ENCODE data around the gene ZC3H12D. TPM values are rescaled to one million over a fixed set of nuclear protein-coding genes. Genes with fewer than 3 reads are reported as not detected.

Gene ZC3H12D
- total and polyA plus RNA-seq, 2 donors (not counting 1 experiment from before 2014, with no cell fraction given), result 63.1 to 190 TPM

GRCh38 chr6:149493761-149494320 is 9.0 kb upstream of the ZC3H12D start:
- H3K27me3 Mint-ChIP-seq, result no peaks in the 10 kb centered on the region
- TF ChIP-seq EZH2 (IDR thresholded peaks at IDR 0.05; ENCODE audit: borderline replicate concordance, insufficient read depth, low read depth, low read length, poor library complexity, severe bottlenecking), result no peak
- TF ChIP-seq, protein P1, sequence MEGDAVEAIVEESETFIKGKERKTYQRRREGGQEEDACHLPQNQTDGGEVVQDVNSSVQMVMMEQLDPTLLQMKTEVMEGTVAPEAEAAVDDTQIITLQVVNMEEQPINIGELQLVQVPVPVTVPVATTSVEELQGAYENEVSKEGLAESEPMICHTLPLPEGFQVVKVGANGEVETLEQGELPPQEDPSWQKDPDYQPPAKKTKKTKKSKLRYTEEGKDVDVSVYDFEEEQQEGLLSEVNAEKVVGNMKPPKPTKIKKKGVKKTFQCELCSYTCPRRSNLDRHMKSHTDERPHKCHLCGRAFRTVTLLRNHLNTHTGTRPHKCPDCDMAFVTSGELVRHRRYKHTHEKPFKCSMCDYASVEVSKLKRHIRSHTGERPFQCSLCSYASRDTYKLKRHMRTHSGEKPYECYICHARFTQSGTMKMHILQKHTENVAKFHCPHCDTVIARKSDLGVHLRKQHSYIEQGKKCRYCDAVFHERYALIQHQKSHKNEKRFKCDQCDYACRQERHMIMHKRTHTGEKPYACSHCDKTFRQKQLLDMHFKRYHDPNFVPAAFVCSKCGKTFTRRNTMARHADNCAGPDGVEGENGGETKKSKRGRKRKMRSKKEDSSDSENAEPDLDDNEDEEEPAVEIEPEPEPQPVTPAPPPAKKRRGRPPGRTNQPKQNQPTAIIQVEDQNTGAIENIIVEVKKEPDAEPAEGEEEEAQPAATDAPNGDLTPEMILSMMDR (IDR thresholded peaks at IDR 0.05), result no peak
- peak overlapping the region in 1 of 5 experiments; percentile 37 for H3K4me3 ChIP-seq (ENCODE audit: control extremely low read depth in 1 of 5, extremely low read depth in 1 of 5, insufficient read depth in 1 of 5, low read depth in 2 of 5, low read length in 4 of 5)
- H3K4me1 ChIP-seq (ENCODE audit: control insufficient read depth in 2 of 2, insufficient read depth in 2 of 2, low read length in 2 of 2), result peaks cover 51 to 56% of the 10 kb centered on the region in 2 donors
- no peaks in the 10 kb centered on the region for H3K27me3 ChIP-seq (replicated peaks in 1 of 4; ENCODE audit: control extremely low read depth in 1 of 4, control insufficient read depth in 3 of 4, insufficient read depth in 4 of 4, low read length in 3 of 4)
- H3K4me2 ChIP-seq (replicated peaks; ENCODE audit: low read depth, low read length, poor library complexity, severe bottlenecking), result peak overlapping the region; percentile 45
- no peaks in the 10 kb centered on the region for H3K36me3 ChIP-seq (replicated peaks in 1 of 2; ENCODE audit: control extremely low read depth in 1 of 2, control insufficient read depth in 1 of 2, extremely low read depth in 1 of 2, insufficient read depth in 2 of 2, low read length in 1 of 2)
- no peaks in the 10 kb centered on the region for H3K9me3 ChIP-seq (ENCODE audit: control extremely low read depth in 1 of 3, control insufficient read depth in 2 of 3, insufficient read depth in 1 of 3, low read length in 2 of 3)
- H3K9me3 Mint-ChIP-seq (ENCODE audit: insufficient read depth), result no peaks in the 10 kb centered on the region
- no peak overlapping the region for H3K9ac ChIP-seq (ENCODE audit: low read length)
- H3K4me3 Mint-ChIP-seq, result peak overlapping the region; percentile 71
- H3K27ac Mint-ChIP-seq, result peak overlapping the region; percentile 79
- H2AFZ ChIP-seq (ENCODE audit: insufficient read depth, low read depth, low read length, poor library complexity, severe bottlenecking), result no peak overlapping the region
- H3K4me1 Mint-ChIP-seq, result peaks cover 78% of the 10 kb centered on the region
- intact Hi-C loops (cut with micrococcal nuclease), result no loop called here
- H3K27ac ChIP-seq (ENCODE audit: low read length in 2 of 2), result peak overlapping the region in 1 of 2 donors; percentile 79
- peaks cover 35% of the 10 kb centered on the region for H3K79me2 ChIP-seq (ENCODE audit: control insufficient read depth, insufficient read depth, low read length)
- no peaks in the 10 kb centered on the region for H4K20me1 ChIP-seq (ENCODE audit: control insufficient read depth, insufficient read depth, low read length, poor library complexity, severe bottlenecking)
- ATAC-seq (ENCODE audit: low read depth), result no peak
- CTCF ChIA-PET, result interaction anchor here (0.6 to 1.5 kb wide), 4 partner anchors 23 to 515 kb away, joined by 3 to 13 read pairs (median 3); no protein-coding TSS in a partner anchor
- no peak for DNase-seq
- 84% methylated on average over 7 of the region's 7 CpGs for WGBS (ENCODE audit: insufficient coverage)
- POLR2A ChIA-PET, result interaction anchor here (0.7 to 3.1 kb wide), 3 partner anchors 19 to 26 kb away, joined by 4 to 23 read pairs (median 20); no protein-coding TSS in a partner anchor

DNA sequence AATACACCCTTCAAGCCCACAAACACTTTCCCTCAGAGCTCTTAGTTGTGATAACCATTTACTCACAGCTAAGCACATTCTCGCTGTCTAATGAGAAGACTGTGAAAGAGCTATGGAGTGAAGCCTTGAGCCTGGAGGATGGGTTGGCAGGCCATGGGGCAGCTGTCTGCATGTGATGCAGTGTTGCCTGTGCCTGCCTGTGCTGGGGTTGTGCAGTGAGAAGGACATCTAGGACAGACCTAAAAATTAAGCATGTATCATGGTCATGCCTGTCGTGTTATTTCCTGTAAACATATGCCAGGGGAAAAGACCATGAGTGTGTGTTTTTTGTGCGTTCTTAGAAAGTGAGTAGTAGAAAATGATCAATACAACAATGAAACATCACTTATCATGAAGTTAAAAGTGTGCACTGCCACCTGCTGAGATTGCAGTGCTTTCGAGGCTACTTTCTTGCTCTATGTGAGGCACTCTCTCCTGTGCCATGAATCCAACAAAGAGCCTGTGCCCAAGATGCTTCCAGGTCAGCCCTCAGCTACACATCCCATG is 8.1 kb upstream of the ZC3H12D start:
- CTCF ChIA-PET, result interaction anchor here (0.6 to 1.5 kb wide), 4 partner anchors 24 to 52 kb away, joined by 3 to 13 read pairs (median 4); no protein-coding TSS in a partner anchor
- Histone ChIP-seq H3K27ac (ENCODE audit: low read length in 2 of 2) (peak overlapping the region in 1 of 2 donors; percentile 9), H2AFZ (ENCODE audit: insufficient read depth, low read depth, low read length, poor library complexity, severe bottlenecking) (no peak overlapping the region), H3K27me3 (replicated peaks in 1 of 4; ENCODE audit: control extremely low read depth in 1 of 4, control insufficient read depth in 3 of 4, insufficient read depth in 4 of 4, low read length in 3 of 4) (no peaks in the 10 kb centered on the region), H3K4me3 (ENCODE audit: control extremely low read depth in 1 of 5, extremely low read depth in 1 of 5, insufficient read depth in 1 of 5, low read depth in 2 of 5, low read length in 4 of 5) (no peak overlapping the region), H4K20me1 (ENCODE audit: control insufficient read depth, insufficient read depth, low read length, poor library complexity, severe bottlenecking) (no peaks in the 10 kb centered on the region), H3K36me3 (replicated peaks in 1 of 2; ENCODE audit: control extremely low read depth in 1 of 2, control insufficient read depth in 1 of 2, extremely low read depth in 1 of 2, insufficient read depth in 2 of 2, low read length in 1 of 2) (no peaks in the 10 kb centered on the region), H3K4me2 (replicated peaks; ENCODE audit: low read depth, low read length, poor library complexity, severe bottlenecking) (no peak overlapping the region), H3K4me1 (ENCODE audit: control insufficient read depth in 2 of 2, insufficient read depth in 2 of 2, low read length in 2 of 2) (peaks cover 60 to 66% of the 10 kb centered on the region in 2 donors), H3K9ac (ENCODE audit: low read length) (no peak overlapping the region), H3K79me2 (ENCODE audit: control insufficient read depth, insufficient read depth, low read length) (peaks cover 44% of the 10 kb centered on the region), H3K9me3 (ENCODE audit: control extremely low read depth in 1 of 3, control insufficient read depth in 2 of 3, insufficient read depth in 1 of 3, low read length in 2 of 3) (no peaks in the 10 kb centered on the region)
- Mint-ChIP-seq H3K4me1 (peaks cover 85% of the 10 kb centered on the region), H3K4me3 (no peak overlapping the region), H3K27ac (peak overlapping the region; percentile 79), H3K9me3 (ENCODE audit: insufficient read depth) (no peaks in the 10 kb centered on the region), H3K27me3 (no peaks in the 10 kb centered on the region)
- DNase-seq, result no peak
- TF ChIP-seq, protein P1 (IDR thresholded peaks at IDR 0.05), result no peak
- no peak for TF ChIP-seq EZH2 (IDR thresholded peaks at IDR 0.05; ENCODE audit: borderline replicate concordance, insufficient read depth, low read depth, low read length, poor library complexity, severe bottlenecking)
- no peak for ATAC-seq (ENCODE audit: low read depth)
- POLR2A ChIA-PET, result no interaction called here
- WGBS (ENCODE audit: insufficient coverage), result 100% methylated on average over 1 of the region's 4 CpGs
- intact Hi-C loops (cut with micrococcal nuclease), result no loop called here

Measured in B cell (primary cell).